ENCODE data around the gene ELK3.

Gene ELK3

GRCh38 chr12:96193725-96194575 is at the start of gene ELK3:
Gene ELK3 (plus strand): TSS chr12:96194375.
- H3K4me1 Mint-ChIP-seq (ENCODE audit: low read depth) = peaks cover 36% of the 10 kb centered on the region
- peaks cover 8% of the 10 kb centered on the region for H3K36me3 Mint-ChIP-seq (ENCODE audit: low read depth)
- H3K4me3 Mint-ChIP-seq = peak within 1 kb of the TSS; percentile 97
- H3K27ac Mint-ChIP-seq = peak within 1 kb of the TSS; percentile 97
- H3K9me3 Mint-ChIP-seq = no peaks in the 10 kb centered on the region
- no peaks in the 10 kb centered on the region for H3K27me3 Mint-ChIP-seq (ENCODE audit: low read depth)

GRCh38 chr12:96146747-96147146 is 47.4 kb upstream of the ELK3 start:
- no peak overlapping the region for H3K4me3 Mint-ChIP-seq
- H3K27ac Mint-ChIP-seq = no peak overlapping the region
- H3K36me3 Mint-ChIP-seq (ENCODE audit: low read depth) = no peaks in the 10 kb centered on the region
- H3K4me1 Mint-ChIP-seq (ENCODE audit: low read depth) = peaks cover 21% of the 10 kb centered on the region
- H3K27me3 Mint-ChIP-seq (ENCODE audit: low read depth) = no peaks in the 10 kb centered on the region
- no peaks in the 10 kb centered on the region for H3K9me3 Mint-ChIP-seq

- Mint-ChIP-seq H3K27me3 (ENCODE audit: low read depth) (no peaks in the 10 kb centered on the region), H3K27ac (no peak overlapping the region)
Observed at GRCh38 chr12:96150442-96150841, 43.7 kb upstream of the ELK3 start.

GRCh38 chr12:96152164-96152563 is 42.0 kb upstream of the ELK3 start:
- H3K36me3 Mint-ChIP-seq (ENCODE audit: low read depth) = no peaks in the 10 kb centered on the region
- no peaks in the 10 kb centered on the region for H3K4me1 Mint-ChIP-seq (ENCODE audit: low read depth)
- no peak overlapping the region for H3K27ac Mint-ChIP-seq
- H3K27me3 Mint-ChIP-seq (ENCODE audit: low read depth) = no peaks in the 10 kb centered on the region
- no peaks in the 10 kb centered on the region for H3K9me3 Mint-ChIP-seq
- no peak overlapping the region for H3K4me3 Mint-ChIP-seq

More at GRCh38 chr12:96150442-96150841, 43.7 kb upstream of the ELK3 start:
- Mint-ChIP-seq H3K4me3 (no peak overlapping the region), H3K9me3 (no peaks in the 10 kb centered on the region), H3K36me3 (ENCODE audit: low read depth) (no peaks in the 10 kb centered on the region), H3K4me1 (ENCODE audit: low read depth) (no peaks in the 10 kb centered on the region)

GRCh38 chr12:96153131-96153725 is 40.9 kb upstream of the ELK3 start:
- Mint-ChIP-seq H3K36me3 (ENCODE audit: low read depth) (no peaks in the 10 kb centered on the region), H3K27me3 (ENCODE audit: low read depth) (no peaks in the 10 kb centered on the region), H3K4me1 (ENCODE audit: low read depth) (no peaks in the 10 kb centered on the region), H3K9me3 (no peaks in the 10 kb centered on the region), H3K27ac (no peak overlapping the region), H3K4me3 (no peak overlapping the region)

GRCh38 chr12:96155181-96155580 is 39.0 kb upstream of the ELK3 start:
- Mint-ChIP-seq H3K27me3 (ENCODE audit: low read depth) (peaks cover 3% of the 10 kb centered on the region), H3K27ac (no peak overlapping the region), H3K36me3 (ENCODE audit: low read depth) (no peaks in the 10 kb centered on the region), H3K4me3 (no peak overlapping the region), H3K4me1 (ENCODE audit: low read depth) (no peaks in the 10 kb centered on the region), H3K9me3 (no peaks in the 10 kb centered on the region)

- Mint-ChIP-seq H3K27ac (no peak overlapping the region), H3K36me3 (ENCODE audit: low read depth) (no peaks in the 10 kb centered on the region), H3K4me3 (no peak overlapping the region)
Observed at GRCh38 chr12:96155781-96156180, 38.4 kb upstream of the ELK3 start.

GRCh38 chr12:96156211-96156610 is 38.0 kb upstream of the ELK3 start:
- Mint-ChIP-seq H3K4me1 (ENCODE audit: low read depth) (no peaks in the 10 kb centered on the region), H3K9me3 (no peaks in the 10 kb centered on the region), H3K4me3 (no peak overlapping the region), H3K27ac (no peak overlapping the region), H3K27me3 (ENCODE audit: low read depth) (peaks cover 3% of the 10 kb centered on the region), H3K36me3 (ENCODE audit: low read depth) (no peaks in the 10 kb centered on the region)

More at GRCh38 chr12:96155781-96156180, 38.4 kb upstream of the ELK3 start:
- no peaks in the 10 kb centered on the region for H3K4me1 Mint-ChIP-seq (ENCODE audit: low read depth)
- no peaks in the 10 kb centered on the region for H3K9me3 Mint-ChIP-seq
- peaks cover 3% of the 10 kb centered on the region for H3K27me3 Mint-ChIP-seq (ENCODE audit: low read depth)

GRCh38 chr12:96157427-96157826 is 36.7 kb upstream of the ELK3 start:
- Mint-ChIP-seq H3K27me3 (ENCODE audit: low read depth) (peaks cover 3% of the 10 kb centered on the region), H3K4me1 (ENCODE audit: low read depth) (no peaks in the 10 kb centered on the region), H3K27ac (no peak overlapping the region), H3K36me3 (ENCODE audit: low read depth) (no peaks in the 10 kb centered on the region), H3K4me3 (no peak overlapping the region), H3K9me3 (no peaks in the 10 kb centered on the region)

GRCh38 chr12:96164951-96165811 is 29.0 kb upstream of the ELK3 start:
- Mint-ChIP-seq H3K27me3 (ENCODE audit: low read depth) (no peaks in the 10 kb centered on the region), H3K27ac (no peak overlapping the region), H3K36me3 (ENCODE audit: low read depth) (no peaks in the 10 kb centered on the region), H3K9me3 (no peaks in the 10 kb centered on the region), H3K4me3 (no peak overlapping the region), H3K4me1 (ENCODE audit: low read depth) (peaks cover 1% of the 10 kb centered on the region)

- Mint-ChIP-seq H3K4me1 (ENCODE audit: low read depth) (peaks cover 1% of the 10 kb centered on the region), H3K27me3 (ENCODE audit: low read depth) (no peaks in the 10 kb centered on the region)
Observed at GRCh38 chr12:96166765-96167164, 27.4 kb upstream of the ELK3 start.

GRCh38 chr12:96167492-96167891 is 26.7 kb upstream of the ELK3 start:
- H3K9me3 Mint-ChIP-seq = peaks cover 4% of the 10 kb centered on the region
- no peaks in the 10 kb centered on the region for H3K27me3 Mint-ChIP-seq (ENCODE audit: low read depth)
- no peak overlapping the region for H3K4me3 Mint-ChIP-seq
- no peak overlapping the region for H3K27ac Mint-ChIP-seq
- peaks cover 1% of the 10 kb centered on the region for H3K4me1 Mint-ChIP-seq (ENCODE audit: low read depth)
- peaks cover 5% of the 10 kb centered on the region for H3K36me3 Mint-ChIP-seq (ENCODE audit: low read depth)

More at GRCh38 chr12:96166765-96167164, 27.4 kb upstream of the ELK3 start:
- Mint-ChIP-seq H3K36me3 (ENCODE audit: low read depth) (peaks cover 1% of the 10 kb centered on the region), H3K4me3 (no peak overlapping the region), H3K27ac (no peak overlapping the region), H3K9me3 (no peaks in the 10 kb centered on the region)

GRCh38 chr12:96170328-96170727 is 23.8 kb upstream of the ELK3 start:
- Mint-ChIP-seq H3K4me1 (ENCODE audit: low read depth) (peaks cover 3% of the 10 kb centered on the region), H3K9me3 (peaks cover 20% of the 10 kb centered on the region), H3K27me3 (ENCODE audit: low read depth) (no peaks in the 10 kb centered on the region), H3K4me3 (no peak overlapping the region), H3K27ac (no peak overlapping the region), H3K36me3 (ENCODE audit: low read depth) (peaks cover 11% of the 10 kb centered on the region)

- no peak overlapping the region for H3K27ac Mint-ChIP-seq
- no peaks in the 10 kb centered on the region for H3K27me3 Mint-ChIP-seq (ENCODE audit: low read depth)
- H3K4me1 Mint-ChIP-seq (ENCODE audit: low read depth) = peaks cover 3% of the 10 kb centered on the region
- peaks cover 11% of the 10 kb centered on the region for H3K36me3 Mint-ChIP-seq (ENCODE audit: low read depth)
- no peak overlapping the region for H3K4me3 Mint-ChIP-seq
- peaks cover 24% of the 10 kb centered on the region for H3K9me3 Mint-ChIP-seq
Observed at GRCh38 chr12:96170762-96171161, 23.4 kb upstream of the ELK3 start.

Data from T-helper 1 cell treated with Interleukin-12 subunit alpha and Interleukin-12 subunit beta and Interleukin-4 antibody, amounts not matched to agents 30 μg/mL and 1 μg/mL, for 36 hours (primary cell).